ENCODE data around the gene CA5A.
"Not testable (repeated sequence)": the region's sequence is repeated elsewhere in the genome, so short reads cannot be mapped to it uniquely, and the experiment has no call there.

DNA sequence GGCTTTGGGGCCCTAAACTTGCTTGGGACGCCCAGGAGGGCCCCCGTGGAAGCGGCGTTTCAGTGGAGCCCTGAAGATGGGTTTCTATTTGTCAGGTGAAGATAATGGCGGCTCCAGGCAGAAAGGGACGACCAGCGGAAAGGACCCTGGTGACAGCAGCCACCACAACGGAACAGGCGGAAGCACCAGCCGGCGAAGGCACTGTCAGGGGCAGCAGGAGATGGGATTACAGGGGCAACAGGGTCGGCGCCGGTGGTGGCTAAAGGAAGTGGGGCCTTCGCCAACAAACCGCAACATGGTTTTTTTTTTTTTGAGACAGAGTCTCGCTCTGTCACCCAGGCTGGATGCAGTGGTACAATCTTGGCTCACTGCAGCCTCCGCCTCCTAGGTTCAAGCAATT lies 23.6 kb downstream of the CA5A start:
- TF ChIP-seq CTCF, EP300, POLR2A (IDR thresholded peaks at IDR 0.05): not testable (repeated sequence)
